HG03442 (cell line): ENCODE data around the gene NUDT11.
"Not testable (repeated sequence)": the region's sequence is repeated elsewhere in the genome, so short reads cannot be mapped to it uniquely, and the experiment has no call there.

Experiments
- ATAC-seq: cut with Tn5 transposase; IDR thresholded peaks from one replicate; pipeline ENCODE4 v1.9.1; 2021; ENCODE audit warnings: mild to moderate bottlenecking, moderate library complexity; ENCODE audit not compliant: unreplicated experiment

The NUDT11 gene

GRCh38 chrX:51496501-51497291 is at the start of gene NUDT11:
NUDT11 (minus strand) TSS chrX:51496592; CDS start chrX:51496444, 148 bp downstream.
- no peak for ATAC-seq

GRCh38 chrX:51520393-51520792 is 24.0 kb upstream of the NUDT11 start:
- no peak for ATAC-seq

GRCh38 chrX:51519131-51519530 is 22.7 kb upstream of the NUDT11 start:
- ATAC-seq, result not testable (repeated sequence)

- ATAC-seq, result no peak
Measured at GRCh38 chrX:51507551-51507950, 11.2 kb upstream of the NUDT11 start.

GRCh38 chrX:51495701-51496488 is 497 bp downstream of the NUDT11 start:
- ATAC-seq, result not testable (repeated sequence)

- no peak for ATAC-seq
Measured at GRCh38 chrX:51494409-51494808, 2.0 kb downstream of the NUDT11 start.

- ATAC-seq, result no peak
Measured at GRCh38 chrX:51487960-51488267, 8.5 kb downstream of the NUDT11 start.

GRCh38 chrX:51484616-51485015 is 11.8 kb downstream of the NUDT11 start:
- ATAC-seq, result no peak

- not testable (repeated sequence) for ATAC-seq
Measured at GRCh38 chrX:51482411-51482810, 14.0 kb downstream of the NUDT11 start.

- ATAC-seq, result no peak
Measured at GRCh38 chrX:51476930-51477329, 19.5 kb downstream of the NUDT11 start.

- ATAC-seq, result no peak
Measured at GRCh38 chrX:51463322-51463721, 33.1 kb downstream of the NUDT11 start.

GRCh38 chrX:51461053-51462044 is 35.0 kb downstream of the NUDT11 start:
- ATAC-seq, result no peak

GRCh38 chrX:51459125-51459524 is 37.3 kb downstream of the NUDT11 start:
- no peak for ATAC-seq

GRCh38 chrX:51456814-51457213 is 39.6 kb downstream of the NUDT11 start:
- no peak for ATAC-seq

GRCh38 chrX:51456246-51456645 is 40.1 kb downstream of the NUDT11 start:
- ATAC-seq, result no peak

- ATAC-seq, result no peak
Measured at GRCh38 chrX:51440365-51440764, 56.0 kb downstream of the NUDT11 start.
